Kidney epithelial cell (primary cell): ENCODE data around the gene KRTAP5-7. TPM values are rescaled to one million over a fixed set of nuclear protein-coding genes. Genes with fewer than 3 reads are reported as not detected.

Source experiments
- DNase-seq: peaks from one replicate; pipeline ENCODE4 v3.0.0-alpha.2; 2010; ENCODE audit warnings: low read depth
- H3K27me3 ChIP-seq: 2 replicates; pipeline ENCODE4 v1.6.0; 2011; ENCODE audit warnings: low read length; ENCODE audit not compliant: control insufficient read depth, insufficient read depth
- H3K36me3 ChIP-seq: 2 replicates; pipeline ENCODE4 v1.5.1; 2011; ENCODE audit warnings: low read length; ENCODE audit not compliant: control insufficient read depth, insufficient read depth
- H3K4me3 ChIP-seq: 2 replicates; pipeline ENCODE4 v1.5.1; 2011; ENCODE audit warnings: low read depth, mild to moderate bottlenecking, control low read depth, low read length
- total RNA-seq: library from RNA; depleted of rRNA; stranded (reverse); fragments of >200 nt; gene quantifications from 2 replicates; pipeline ENCODE4 v1.2.3, GENCODE V29; 2015
- TF ChIP-seq, protein P1 (sequence below): IDR thresholded peaks from 2 replicates; pipeline ENCODE4 v1.5.1; 2011; ENCODE audit warnings: mild to moderate bottlenecking, moderate library complexity, low read length, control low read depth, inconsistent platforms; ENCODE audit not compliant: insufficient read depth, poor library complexity, severe bottlenecking

The KRTAP5-7 gene
- total RNA-seq, 1 donor from 2014 or later, result not detected

DNA sequence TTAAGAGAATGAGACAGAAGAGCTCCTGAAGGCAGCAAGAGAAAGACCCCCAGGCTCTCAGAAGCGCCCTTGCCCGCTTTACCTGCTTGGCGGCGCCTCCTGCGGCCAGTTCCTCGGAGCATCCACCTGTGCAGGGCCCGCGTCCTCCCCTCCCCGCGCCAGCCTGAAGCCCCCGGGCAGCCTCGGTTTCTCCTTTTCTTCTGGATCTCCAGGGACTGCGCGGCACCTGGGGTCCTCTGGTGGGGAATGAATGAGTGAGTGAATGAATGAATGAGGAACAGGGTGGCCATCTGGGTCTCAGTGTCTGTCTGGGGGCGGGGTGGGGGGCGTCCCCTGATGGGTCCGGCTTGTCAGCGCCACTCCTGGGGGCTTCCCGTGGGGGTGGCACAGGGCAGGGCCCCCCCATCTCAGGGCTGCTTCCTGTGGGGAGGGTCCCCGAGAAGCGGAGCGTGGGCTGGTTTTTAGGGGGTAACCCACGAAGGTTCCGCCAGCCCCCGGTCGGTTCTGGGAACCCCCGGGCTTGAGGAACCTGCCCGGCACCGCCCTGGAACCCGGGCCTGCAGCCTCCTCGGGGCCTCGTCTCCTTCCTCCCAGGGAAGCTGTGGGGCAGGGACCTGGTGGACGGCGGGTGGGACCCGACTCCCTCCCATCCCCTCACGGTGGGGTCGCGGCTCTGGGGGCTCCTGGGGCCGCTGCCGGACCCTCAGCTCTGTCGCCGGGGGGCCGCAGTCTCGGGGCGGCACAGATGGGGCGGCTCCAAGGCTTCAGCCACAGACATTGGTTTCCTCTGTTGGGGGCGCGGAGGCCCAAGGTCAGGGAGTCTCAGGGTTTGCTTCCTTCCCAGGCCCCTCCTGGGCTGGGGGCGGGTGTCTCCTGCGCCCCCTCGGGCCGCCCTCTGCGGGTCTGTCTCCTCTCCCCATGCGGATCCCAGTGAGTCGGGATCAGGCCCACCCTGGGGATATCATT lies 8.3 kb upstream of the KRTAP5-7 start:
- Histone ChIP-seq H3K36me3 (no peaks in the 10 kb centered on the region), H3K27me3 (no peaks in the 10 kb centered on the region), H3K4me3 (no peak overlapping the region)
- DNase-seq, result no peak
- TF ChIP-seq, protein P1, sequence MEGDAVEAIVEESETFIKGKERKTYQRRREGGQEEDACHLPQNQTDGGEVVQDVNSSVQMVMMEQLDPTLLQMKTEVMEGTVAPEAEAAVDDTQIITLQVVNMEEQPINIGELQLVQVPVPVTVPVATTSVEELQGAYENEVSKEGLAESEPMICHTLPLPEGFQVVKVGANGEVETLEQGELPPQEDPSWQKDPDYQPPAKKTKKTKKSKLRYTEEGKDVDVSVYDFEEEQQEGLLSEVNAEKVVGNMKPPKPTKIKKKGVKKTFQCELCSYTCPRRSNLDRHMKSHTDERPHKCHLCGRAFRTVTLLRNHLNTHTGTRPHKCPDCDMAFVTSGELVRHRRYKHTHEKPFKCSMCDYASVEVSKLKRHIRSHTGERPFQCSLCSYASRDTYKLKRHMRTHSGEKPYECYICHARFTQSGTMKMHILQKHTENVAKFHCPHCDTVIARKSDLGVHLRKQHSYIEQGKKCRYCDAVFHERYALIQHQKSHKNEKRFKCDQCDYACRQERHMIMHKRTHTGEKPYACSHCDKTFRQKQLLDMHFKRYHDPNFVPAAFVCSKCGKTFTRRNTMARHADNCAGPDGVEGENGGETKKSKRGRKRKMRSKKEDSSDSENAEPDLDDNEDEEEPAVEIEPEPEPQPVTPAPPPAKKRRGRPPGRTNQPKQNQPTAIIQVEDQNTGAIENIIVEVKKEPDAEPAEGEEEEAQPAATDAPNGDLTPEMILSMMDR, result no peak

DNA sequence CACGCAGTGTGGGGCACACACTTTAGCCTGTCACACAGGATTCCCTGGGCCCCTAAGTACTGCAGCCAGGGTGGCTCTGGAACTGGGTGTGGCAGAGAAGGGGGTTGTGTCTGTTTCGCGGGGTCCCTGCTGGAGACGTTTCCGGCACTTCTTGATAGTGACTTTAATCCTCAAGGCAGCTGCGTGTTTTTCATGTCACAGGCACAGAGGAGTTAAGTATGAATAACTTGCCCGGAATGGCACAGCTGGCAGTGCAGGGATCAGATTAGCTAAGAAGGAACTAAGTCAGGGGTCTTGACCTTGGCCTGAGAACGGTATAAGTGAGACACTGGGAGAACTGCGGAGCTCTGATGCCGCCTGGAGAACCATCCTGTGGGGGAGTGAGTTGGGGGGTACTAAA lies 7.5 kb upstream of the KRTAP5-7 start:
- no peak overlapping the region for H3K4me3 ChIP-seq
- TF ChIP-seq, protein P1, result no peak
- DNase-seq, result no peak
- H3K36me3 ChIP-seq, result no peaks in the 10 kb centered on the region
- no peaks in the 10 kb centered on the region for H3K27me3 ChIP-seq

DNA sequence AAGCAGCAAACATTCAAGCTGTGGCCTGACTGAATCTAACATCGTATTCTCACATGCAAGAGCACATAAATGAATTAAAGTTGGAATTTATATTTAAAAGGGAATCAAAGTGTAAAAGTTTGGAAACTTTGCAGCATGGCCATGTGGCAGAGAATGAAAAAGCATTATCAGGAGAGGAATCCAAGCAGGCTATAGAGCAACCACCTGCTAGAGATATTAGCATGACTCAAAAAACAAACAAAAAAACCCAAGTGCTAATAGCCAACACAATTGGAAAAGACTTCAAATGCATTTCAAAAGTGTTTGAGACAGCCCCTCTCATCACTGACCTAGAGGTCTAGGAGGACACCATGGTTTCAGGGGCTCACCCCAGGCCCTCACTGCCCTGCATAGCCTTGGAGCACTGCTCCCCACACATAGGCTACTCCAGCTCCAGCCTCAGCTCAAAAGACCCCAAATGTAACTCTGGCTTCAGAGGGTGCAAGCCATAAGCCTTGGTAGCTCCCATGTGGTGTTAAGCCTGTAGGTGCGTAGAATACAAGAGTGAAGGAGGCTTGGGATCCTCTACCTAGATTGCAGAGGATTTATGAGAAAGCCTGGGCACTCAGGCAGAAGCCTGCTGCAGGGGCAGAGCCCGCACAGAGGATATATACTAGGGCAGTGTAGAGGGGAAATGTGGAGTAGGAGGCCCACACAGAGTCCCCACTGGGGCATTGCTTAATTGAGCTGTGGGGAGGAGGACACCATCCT lies 1.7 kb upstream of the KRTAP5-7 start:
- TF ChIP-seq, protein P1, result no peak
- peaks cover 4% of the 10 kb centered on the region for H3K27me3 ChIP-seq
- H3K4me3 ChIP-seq, result no peak overlapping the region
- no peaks in the 10 kb centered on the region for H3K36me3 ChIP-seq
- no peak for DNase-seq

DNA sequence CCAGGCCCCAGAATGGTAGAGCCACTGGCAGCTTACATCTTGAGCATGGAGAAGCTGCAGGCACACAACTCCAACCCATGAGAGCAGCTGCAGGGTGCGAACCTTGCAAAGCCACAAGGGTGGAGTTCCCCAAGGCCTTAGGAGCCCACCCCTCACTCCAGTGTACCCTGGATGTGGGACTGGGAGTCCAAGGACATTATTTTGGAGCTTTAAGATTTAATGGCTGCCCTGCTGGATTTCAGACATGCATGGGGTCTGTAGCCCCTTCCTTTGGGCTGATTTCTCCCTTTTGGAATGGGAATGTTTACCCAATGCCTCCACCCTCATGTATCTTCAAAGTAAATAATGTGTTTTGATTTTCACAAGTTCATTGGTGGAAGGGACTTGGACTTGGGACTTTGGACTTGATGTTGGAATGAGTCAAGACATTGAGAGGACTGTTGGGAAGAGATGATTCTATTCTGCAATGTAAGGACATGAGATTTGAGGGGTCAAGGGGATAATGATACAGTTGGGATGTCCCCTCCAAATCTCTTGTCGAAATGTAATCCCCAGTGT lies 1.1 kb upstream of the KRTAP5-7 start:
- peaks cover 4% of the 10 kb centered on the region for H3K27me3 ChIP-seq
- H3K36me3 ChIP-seq, result no peaks in the 10 kb centered on the region
- no peak overlapping the region for H3K4me3 ChIP-seq
- TF ChIP-seq, protein P1, result no peak
- DNase-seq, result no peak

DNA sequence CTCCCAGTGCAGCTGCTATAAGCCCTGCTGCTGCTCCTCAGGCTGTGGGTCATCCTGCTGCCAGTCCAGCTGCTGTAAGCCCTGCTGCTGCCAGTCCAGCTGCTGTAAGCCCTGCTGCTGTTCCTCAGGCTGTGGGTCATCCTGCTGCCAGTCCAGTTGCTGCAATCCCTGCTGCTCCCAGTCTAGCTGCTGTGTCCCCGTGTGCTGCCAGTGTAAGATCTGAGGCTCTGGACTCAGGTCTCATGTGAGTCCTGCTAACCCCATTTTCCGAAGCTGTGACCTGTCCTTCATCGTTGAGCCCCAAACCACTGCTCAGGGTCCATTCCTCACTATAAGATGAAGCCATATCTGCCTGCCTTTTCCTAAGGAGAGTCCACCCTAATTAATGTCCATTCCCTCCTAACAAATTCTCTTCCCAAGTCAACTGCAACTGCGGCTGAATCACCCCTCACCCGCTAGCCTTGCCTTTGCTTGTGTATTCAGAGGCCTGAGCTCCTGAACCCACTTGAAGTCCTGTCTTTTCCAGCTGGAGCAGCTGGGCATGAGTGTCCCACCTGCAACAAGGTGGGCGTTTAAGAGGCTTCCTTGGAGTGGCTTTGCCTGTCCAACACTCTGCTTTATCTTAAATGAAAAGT lies 626 bp downstream of the KRTAP5-7 start:
- peaks cover 4% of the 10 kb centered on the region for H3K27me3 ChIP-seq
- no peaks in the 10 kb centered on the region for H3K36me3 ChIP-seq
- H3K4me3 ChIP-seq, result no peak overlapping the region
- TF ChIP-seq, protein P1, result no peak
- DNase-seq, result no peak
